HepG2 (cell line): ENCODE results near the gene CDHR5. TPM values are rescaled to one million over a fixed set of nuclear protein-coding genes. Genes with fewer than 3 reads are reported as not detected.

Source experiments
- ARNTL ChIP-seq: sonication (generic); formaldehyde crosslinking; IDR thresholded peaks from 2 replicates; pipeline ENCODE4 v1.4.0; 2020; ENCODE audit warnings: mild to moderate bottlenecking, missing genetic modification reagents
- EP300 ChIP-seq, 3 experiments: sonication (generic) in 1 of 3; formaldehyde crosslinking in 1 of 3; IDR thresholded peaks; 2 replicates each; pipeline versions ENCODE4 v1.5.1 to v1.6.1; 2011 to 2020; ENCODE audit warnings: low read depth in 2 of 3, low read length in 2 of 3, borderline replicate concordance in 1 of 3, improper control_type of control experiment in 1 of 3, mild to moderate bottlenecking in 1 of 3, missing genetic modification reagents in 1 of 3, moderate library complexity in 1 of 3
- GZF1 ChIP-seq: sonication (generic); formaldehyde crosslinking; IDR thresholded peaks from 2 replicates; pipeline ENCODE4 v1.5.1; 2020; ENCODE audit warnings: mild to moderate bottlenecking, missing genetic modification reagents
- HNF4A ChIP-seq: sonication (generic); formaldehyde crosslinking; IDR thresholded peaks from 2 replicates; pipeline ENCODE4 v1.4.0; 2020; ENCODE audit warnings: missing genetic modification reagents
- KDM6A ChIP-seq: IDR thresholded peaks from 2 replicates; pipeline ENCODE4 v1.6.1; 2016; ENCODE audit warnings: low read depth
- MAZ ChIP-seq, 2 experiments: sonication (generic) in 1 of 2; formaldehyde crosslinking in 1 of 2; IDR thresholded peaks; 2 replicates each; pipeline versions ENCODE4 v1.5.0 to v1.6.1; 2012 to 2020; ENCODE audit warnings: low read depth in 2 of 2, mild to moderate bottlenecking in 2 of 2, borderline replicate concordance in 1 of 2, improper control_type of control experiment in 1 of 2, low read length in 1 of 2, missing genetic modification reagents in 1 of 2, moderate library complexity in 1 of 2
- MLX ChIP-seq: IDR thresholded peaks from 2 replicates; pipeline ENCODE4 v1.6.1; 2016
- NFE2L2 ChIP-seq: fragments of 150-350 bp; IDR thresholded peaks from 2 replicates; pipeline ENCODE4 v1.6.1; 2014; ENCODE audit warnings: low read length
- NFKB2 ChIP-seq: sonication (generic); formaldehyde crosslinking; IDR thresholded peaks from 2 replicates; pipeline ENCODE4 v1.4.0; 2020; ENCODE audit warnings: missing genetic modification reagents, borderline replicate concordance
- PHF21A ChIP-seq: sonication (generic); formaldehyde crosslinking; IDR thresholded peaks from 2 replicates; pipeline ENCODE4 v1.5.0; 2020; ENCODE audit warnings: mild to moderate bottlenecking, missing genetic modification reagents
- TFDP1 ChIP-seq: IDR thresholded peaks from 2 replicates; pipeline ENCODE4 v1.6.1; 2016; ENCODE audit warnings: missing compliant biosample characterization, missing genetic modification reagents, borderline replicate concordance
- TRAFD1 ChIP-seq: sonication (generic); formaldehyde crosslinking; IDR thresholded peaks from 2 replicates; pipeline ENCODE4 v1.5.1; 2020; ENCODE audit warnings: missing genetic modification reagents, mild to moderate bottlenecking, borderline replicate concordance
- ZBTB21 ChIP-seq: sonication (generic); formaldehyde crosslinking; IDR thresholded peaks from 2 replicates; pipeline ENCODE4 v1.4.0; 2020; ENCODE audit warnings: missing genetic modification reagents
- ZNF331 ChIP-seq: sonication (generic); formaldehyde crosslinking; IDR thresholded peaks from 2 replicates; pipeline ENCODE4 v1.4.0; 2020; ENCODE audit warnings: missing genetic modification reagents
- ZNF431 ChIP-seq: sonication (generic); formaldehyde crosslinking; IDR thresholded peaks from 2 replicates; pipeline ENCODE4 v1.9.0; 2022; ENCODE audit warnings: missing genetic modification reagents, low read depth, mild to moderate bottlenecking, borderline replicate concordance
- ZNF569 ChIP-seq: sonication (generic); formaldehyde crosslinking; IDR thresholded peaks from 2 replicates; pipeline ENCODE4 v1.5.0; 2020; ENCODE audit warnings: mild to moderate bottlenecking, missing genetic modification reagents, moderate library complexity, borderline replicate concordance
- ZNF605 ChIP-seq: sonication (generic); formaldehyde crosslinking; IDR thresholded peaks from 2 replicates; pipeline ENCODE4 v1.8.0; 2022; ENCODE audit warnings: mild to moderate bottlenecking, missing genetic modification reagents
- polyA plus RNA-seq, 8 experiments: library from polyadenylated mRNA; depleted of rRNA in 3 of 8; stranded (reverse) in 7 of 8; unstranded in 1 of 8; fragments of >200 nt; fragmentation: Illumina TruSeq in 4 of 8; extraction: Trizol in 4 of 8; gene quantifications; 2 replicates each; pipeline versions ENCODE4 v1.2.1 to v1.2.3, GENCODE V29; 2011 to 2016; ENCODE audit warnings: low read depth in 4 of 8, missing spikeins in 1 of 8, mixed read lengths in 1 of 8; ENCODE audit not compliant: insufficient read depth in 1 of 8
- total RNA-seq, 5 experiments: library from RNA; depleted of rRNA; stranded (reverse); fragments of >200 nt; fragmentation: Illumina TruSeq; extraction: Trizol; gene quantifications; 2 replicates each; pipeline ENCODE4 v1.2.3, GENCODE V29; 2016; ENCODE audit warnings: low read depth in 1 of 5
- TF ChIP-seq, protein P1 (sequence below): sonication (generic); formaldehyde crosslinking; IDR thresholded peaks from 2 replicates; pipeline ENCODE4 v1.8.0; 2022; ENCODE audit warnings: mild to moderate bottlenecking, missing genetic modification reagents
- TF ChIP-seq, protein P2 (sequence below): sonication (generic); formaldehyde crosslinking; IDR thresholded peaks from 2 replicates; pipeline ENCODE4 v1.4.0; 2020; ENCODE audit warnings: missing genetic modification reagents; ENCODE audit errors: not compliant biosample characterization

Gene CDHR5
- total and polyA plus RNA-seq, 2 of the 13 experiments (the other 11 are each of a cell fraction or from before 2014, with no cell fraction given), result 0.46 to 0.71 TPM

GRCh38 chr11:587978-588380, 36.8 kb downstream of the CDHR5 start (continued):
- TF ChIP-seq ZNF605, result peak; percentile 35; the same call in 1 of the 2 replicates
- TF ChIP-seq MLX (CRISPR knock-in tag), result peak; percentile 56; the same call in 1 of the 2 replicates
- TF ChIP-seq ZBTB21 (CRISPR knock-in tag), result peak; percentile 92
- peak in 1 of 2 experiments; percentile 53; a peak in 2 of 4 replicates for TF ChIP-seq EP300 (IDR thresholded peaks at IDR 0.05; ENCODE audit: low read depth in 2 of 2, low read length in 2 of 2)
- TF ChIP-seq EP300 (CRISPR knock-in tag; IDR thresholded peaks at IDR 0.05; ENCODE audit: borderline replicate concordance), result peak; percentile 69
- peak; percentile 85 for TF ChIP-seq MAZ (IDR thresholded peaks at IDR 0.05; ENCODE audit: borderline replicate concordance, low read depth, low read length)
- TF ChIP-seq MAZ (CRISPR knock-in tag; IDR thresholded peaks at IDR 0.05; ENCODE audit: low read depth), result peak; percentile 88
- peak; percentile 68; the same call in 1 of the 2 replicates for TF ChIP-seq ZNF331 (CRISPR knock-in tag)
- peak; percentile 60; the same call in 1 of the 2 replicates for TF ChIP-seq ARNTL (CRISPR knock-in tag)
- 0 out of 2 replicates have a peak, but pooled peaks have one; percentile 8 for TF ChIP-seq NFE2L2
- TF ChIP-seq, protein P1, sequence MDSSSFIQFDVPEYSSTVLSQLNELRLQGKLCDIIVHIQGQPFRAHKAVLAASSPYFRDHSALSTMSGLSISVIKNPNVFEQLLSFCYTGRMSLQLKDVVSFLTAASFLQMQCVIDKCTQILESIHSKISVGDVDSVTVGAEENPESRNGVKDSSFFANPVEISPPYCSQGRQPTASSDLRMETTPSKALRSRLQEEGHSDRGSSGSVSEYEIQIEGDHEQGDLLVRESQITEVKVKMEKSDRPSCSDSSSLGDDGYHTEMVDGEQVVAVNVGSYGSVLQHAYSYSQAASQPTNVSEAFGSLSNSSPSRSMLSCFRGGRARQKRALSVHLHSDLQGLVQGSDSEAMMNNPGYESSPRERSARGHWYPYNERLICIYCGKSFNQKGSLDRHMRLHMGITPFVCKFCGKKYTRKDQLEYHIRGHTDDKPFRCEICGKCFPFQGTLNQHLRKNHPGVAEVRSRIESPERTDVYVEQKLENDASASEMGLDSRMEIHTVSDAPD (CRISPR knock-in tag), result 0 out of 2 replicates have a peak, but pooled peaks have one; percentile 19
- peak; percentile 42; the same call in 1 of the 2 replicates for TF ChIP-seq KDM6A (CRISPR knock-in tag)
- no peak for TF ChIP-seq ZNF569 (CRISPR knock-in tag)
- TF ChIP-seq, protein P2, sequence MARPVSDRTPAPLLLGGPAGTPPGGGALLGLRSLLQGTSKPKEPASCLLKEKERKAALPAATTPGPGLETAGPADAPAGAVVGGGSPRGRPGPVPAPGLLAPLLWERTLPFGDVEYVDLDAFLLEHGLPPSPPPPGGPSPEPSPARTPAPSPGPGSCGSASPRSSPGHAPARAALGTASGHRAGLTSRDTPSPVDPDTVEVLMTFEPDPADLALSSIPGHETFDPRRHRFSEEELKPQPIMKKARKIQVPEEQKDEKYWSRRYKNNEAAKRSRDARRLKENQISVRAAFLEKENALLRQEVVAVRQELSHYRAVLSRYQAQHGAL (CRISPR knock-in tag), result no peak
- TF ChIP-seq HNF4A (CRISPR knock-in tag), result peak; percentile 94
- peak; percentile 49; the same call in 1 of the 2 replicates for TF ChIP-seq TFDP1 (CRISPR knock-in tag)
- TF ChIP-seq ZNF431 (CRISPR knock-in tag), result 0 out of 2 replicates have a peak, but pooled peaks have one; percentile 38
- TF ChIP-seq TRAFD1 (CRISPR knock-in tag), result 0 out of 2 replicates have a peak, but pooled peaks have one; percentile 60
- TF ChIP-seq GZF1, result no peak
- peak; percentile 77 for TF ChIP-seq PHF21A (CRISPR knock-in tag)
- TF ChIP-seq NFKB2 (CRISPR knock-in tag), result no peak
